Activated effector memory CD4-positive, alpha-beta T cell treated with Interleukin-2 at 50 U/mL for 16 hours (primary cell): ENCODE measurements around the gene CACUL1.
A peak's percentile ranks its signal among the peaks of the same experiment; 100 is the strongest.
"Not testable (repeated sequence)": the region's sequence is repeated elsewhere in the genome, so short reads cannot be mapped to it uniquely, and the experiment has no call there.

Experiments used
- DNase-seq: peaks from one replicate; pipeline ENCODE4 v3.0.0-alpha.2; 2020

CACUL1 gene

DNA sequence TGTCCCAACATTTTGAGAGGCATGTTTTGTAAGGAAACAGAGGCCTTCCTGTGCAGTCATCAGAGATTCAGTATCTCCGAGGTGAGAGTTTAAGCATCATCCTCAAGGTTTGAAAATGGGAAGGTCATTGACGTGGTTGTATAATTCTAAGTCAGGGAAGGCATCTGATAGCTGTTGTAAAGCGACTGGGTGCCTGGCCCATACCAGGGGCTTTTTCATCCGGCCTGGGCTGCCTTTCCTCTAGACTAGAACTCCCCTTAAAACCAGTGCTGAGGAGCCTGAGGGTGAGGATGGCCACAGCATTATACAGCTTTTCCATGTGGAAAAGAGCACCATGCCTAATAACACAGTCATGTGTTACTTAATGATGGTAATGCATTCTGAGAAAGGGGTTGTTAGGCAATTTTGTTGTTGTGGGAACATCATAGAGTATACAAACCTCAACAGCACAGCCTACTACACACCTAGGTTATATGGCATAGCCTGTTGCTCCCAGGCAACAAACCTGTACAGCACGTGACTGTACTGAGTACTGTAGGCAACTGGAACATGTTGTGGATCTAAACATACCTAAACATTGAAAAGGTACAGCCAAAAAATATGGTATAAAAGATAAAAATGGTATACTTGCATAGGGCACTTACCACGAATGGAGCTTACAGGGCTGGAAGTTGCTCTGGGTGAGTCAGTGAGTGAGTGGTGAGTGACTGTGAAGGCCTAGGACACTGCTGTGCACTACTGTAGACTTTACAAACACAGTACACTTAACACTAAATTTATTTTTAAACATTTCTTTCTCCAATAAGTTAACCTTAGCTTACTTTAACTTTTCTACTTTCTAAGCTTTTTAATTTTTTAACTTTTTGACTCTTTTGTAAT, 13.5 kb upstream of the CACUL1 start:
- DNase-seq, result no peak

DNA sequence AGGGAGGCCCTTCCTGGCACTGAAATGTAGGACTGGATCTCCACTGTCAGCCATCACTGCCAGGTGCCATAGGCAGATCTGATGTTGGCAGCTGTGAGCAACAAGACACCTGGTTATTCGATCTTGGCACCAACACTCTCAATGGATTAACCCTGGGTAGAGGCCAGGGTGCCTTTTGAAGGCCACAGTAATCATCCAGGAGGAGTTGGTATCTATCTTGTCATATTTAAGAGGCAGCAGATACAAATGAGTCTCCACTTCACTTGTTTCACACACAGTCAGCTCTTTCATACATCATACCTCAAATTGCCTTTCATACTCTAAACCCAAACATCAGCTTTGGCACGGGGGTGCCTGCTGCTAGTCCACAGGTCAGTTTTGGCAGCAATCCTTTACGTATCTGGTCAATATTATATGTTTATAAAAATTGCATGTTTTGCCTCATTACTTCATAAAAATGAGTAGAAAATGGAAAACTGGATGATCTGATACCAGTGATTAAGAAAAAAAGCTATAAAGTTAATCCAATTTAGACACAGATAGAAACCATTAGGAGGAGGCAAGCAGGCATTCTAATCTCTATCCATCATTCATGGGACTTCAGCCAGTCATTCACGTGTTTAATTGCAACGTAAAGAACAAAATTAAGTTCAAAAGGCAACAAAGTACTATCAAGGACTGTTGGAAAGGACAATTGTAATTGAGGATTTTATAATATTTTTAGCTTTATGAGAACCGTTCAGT, 12.7 kb upstream of the CACUL1 start:
- DNase-seq, result no peak

DNA sequence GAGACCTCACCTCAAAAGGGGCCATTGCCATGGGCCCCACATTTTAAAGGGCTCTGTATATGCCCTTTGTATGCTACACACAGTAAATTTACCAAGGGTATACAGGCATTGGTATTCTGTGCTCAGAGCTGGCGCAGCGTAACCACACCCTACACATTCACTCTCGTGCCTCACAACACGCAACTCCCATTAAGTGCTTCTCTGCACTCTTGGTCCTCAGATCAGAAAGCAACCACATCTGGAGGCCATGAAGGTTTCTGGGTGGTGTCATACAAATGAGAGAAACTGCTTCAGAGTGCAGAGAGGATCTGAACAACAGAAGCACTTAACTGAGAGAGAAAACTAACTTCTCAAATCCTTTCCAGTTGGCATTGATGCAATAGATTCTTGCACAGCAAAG, 9.4 kb upstream of the CACUL1 start:
- DNase-seq, result no peak

DNA sequence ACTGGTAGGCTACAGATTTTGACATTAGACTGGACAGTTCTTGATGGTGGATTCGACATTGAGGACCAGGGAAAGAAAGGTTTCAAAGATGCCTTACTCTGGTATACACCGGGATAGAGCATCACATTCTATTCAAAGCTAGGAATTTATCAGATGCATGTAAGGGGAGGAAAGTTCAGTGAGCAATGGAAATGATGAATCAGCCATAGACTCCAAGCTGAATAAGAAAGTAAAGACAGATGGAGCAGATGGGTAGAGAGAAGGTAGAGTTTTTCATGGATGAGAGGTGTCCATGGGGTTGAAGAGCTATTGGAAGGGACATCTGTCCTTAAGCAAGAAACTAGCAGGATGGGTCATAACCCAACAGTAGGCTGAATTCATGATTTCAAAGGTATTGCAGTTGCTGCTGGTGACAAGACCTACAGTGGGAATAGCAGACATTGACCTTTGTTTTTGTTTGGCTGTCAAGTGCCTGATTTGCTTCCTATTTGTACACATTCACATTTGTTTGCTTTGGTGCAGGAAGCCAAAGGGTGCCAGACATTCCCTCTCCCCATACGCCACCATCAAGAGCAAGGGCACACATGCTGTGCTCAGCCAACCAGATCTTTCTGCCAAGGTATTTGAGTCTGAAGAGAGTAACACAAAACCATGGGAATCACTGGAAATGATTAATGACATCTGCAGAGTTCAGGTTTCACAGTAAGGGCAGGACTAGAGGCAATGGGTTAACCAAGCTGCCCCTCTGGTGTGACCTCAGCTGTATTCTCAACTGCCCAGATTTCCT, 8.6 kb upstream of the CACUL1 start:
- DNase-seq, result no peak

DNA sequence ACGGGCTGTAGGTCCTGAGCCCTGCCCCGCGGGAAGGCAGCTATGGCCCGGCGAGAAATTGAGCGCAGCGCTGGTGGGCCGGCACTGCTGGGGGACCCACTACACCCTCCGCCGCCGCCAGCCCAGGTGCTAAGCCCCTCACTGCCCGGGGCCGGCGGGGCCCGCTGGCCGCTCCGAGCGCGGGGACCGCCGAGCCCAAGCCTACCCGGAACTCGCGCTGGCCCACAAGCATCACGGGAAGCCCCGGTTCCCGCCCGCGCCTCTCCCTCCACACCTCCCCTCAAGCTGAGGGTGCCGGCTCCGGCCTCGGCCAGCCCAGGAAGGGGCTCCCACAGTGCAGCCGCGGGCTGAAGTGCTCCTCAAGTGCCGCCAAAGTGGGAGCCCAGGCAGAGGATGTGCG, 5.5 kb upstream of the CACUL1 start:
- no peak for DNase-seq

DNA sequence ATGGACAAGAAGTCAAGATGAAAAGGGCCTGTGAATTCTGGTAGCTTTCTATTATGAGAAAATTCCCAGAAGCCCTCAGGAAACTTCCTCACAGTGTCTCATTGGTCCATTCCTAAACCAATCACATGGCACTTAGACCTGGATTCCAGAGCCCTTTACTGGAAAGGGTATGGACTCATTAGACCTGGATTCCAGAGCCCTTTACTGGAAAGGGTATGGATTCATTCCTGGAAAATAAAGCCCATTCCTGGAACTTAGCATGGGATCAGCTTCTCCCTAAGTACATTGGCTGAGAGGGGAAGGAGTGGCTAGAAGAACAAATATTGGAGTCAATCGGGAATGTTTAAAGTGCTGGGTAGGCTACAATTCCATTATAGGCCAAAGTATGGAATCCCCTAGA, 3.7 kb upstream of the CACUL1 start:
- no peak for DNase-seq

DNA sequence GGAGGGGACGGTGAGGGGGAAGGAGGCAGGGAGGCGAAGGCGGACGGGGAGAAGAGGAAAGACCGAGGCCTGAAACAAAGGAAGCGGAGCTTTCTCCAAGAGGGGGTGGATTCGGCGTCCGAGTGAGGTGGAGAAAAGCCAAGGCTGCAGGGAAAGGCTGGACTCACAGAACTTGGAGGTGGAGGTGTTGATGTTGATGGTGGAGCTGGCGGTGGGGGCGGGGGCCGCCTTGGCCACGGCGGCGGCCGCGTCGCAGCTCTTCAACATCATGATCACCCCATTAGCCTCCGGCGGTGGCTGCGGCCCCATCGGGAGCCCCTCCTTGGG, 578 bp downstream of the CACUL1 start:
- DNase-seq, result peak; percentile 15

DNA sequence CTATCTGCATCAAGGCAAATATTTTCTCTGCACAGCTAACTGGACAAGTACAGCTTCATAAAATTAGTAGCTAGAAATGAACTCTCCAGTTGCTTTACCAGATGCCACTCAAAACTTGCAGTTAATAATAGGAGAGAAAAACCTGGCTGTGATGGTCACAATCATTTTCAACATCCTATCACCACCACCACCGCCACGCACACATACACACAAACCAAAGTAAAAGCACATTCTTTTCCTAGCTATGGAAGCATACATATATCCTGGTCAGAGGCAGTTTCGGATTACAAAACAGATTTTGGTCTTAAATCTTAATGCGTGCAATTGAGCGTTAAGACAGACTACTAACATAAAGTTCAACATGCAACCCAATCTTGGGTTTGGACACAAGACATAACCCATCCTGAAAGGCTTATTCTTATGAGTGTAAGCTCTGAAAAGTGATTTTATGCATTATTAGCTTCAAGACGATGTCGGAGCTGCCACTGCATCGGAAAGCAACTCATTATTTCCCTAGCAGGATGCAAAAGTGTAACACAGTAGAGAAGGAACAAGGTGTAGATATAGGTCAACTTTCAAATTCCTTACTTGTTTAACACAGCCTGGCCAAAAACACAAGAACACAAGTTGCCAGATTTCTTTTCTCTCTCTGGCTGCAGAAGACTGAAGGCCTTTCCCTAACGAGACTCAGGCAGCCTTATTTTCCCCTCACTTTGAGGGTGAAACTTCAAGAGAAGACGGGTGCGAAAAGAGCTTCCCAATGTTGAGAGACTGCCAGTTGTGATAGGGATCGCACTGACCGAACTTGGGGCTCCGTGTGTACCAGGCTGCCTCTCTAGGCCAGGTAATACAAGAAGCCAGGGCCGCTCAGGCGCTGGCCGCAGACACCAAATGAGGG, 1.2 kb downstream of the CACUL1 start:
- DNase-seq, result no peak

DNA sequence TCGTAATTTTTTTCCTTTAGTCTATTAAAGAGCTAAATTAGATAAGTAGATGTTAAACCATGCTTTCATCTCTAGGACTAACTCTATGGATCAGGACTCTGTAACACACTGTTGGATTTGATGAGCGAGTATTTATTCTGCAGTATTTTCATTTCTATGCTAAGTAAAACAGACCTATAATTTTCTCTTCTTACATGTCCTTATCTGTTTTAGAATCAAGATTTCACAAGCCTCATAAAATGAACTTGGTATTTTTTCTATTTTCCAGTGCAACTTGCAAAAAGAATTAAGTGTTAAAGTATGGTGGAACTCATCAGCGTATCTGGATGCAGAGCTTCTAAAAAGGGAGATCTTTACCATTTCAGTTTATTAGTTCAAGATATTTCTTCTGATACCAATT, 2.4 kb downstream of the CACUL1 start:
- no peak for DNase-seq

DNA sequence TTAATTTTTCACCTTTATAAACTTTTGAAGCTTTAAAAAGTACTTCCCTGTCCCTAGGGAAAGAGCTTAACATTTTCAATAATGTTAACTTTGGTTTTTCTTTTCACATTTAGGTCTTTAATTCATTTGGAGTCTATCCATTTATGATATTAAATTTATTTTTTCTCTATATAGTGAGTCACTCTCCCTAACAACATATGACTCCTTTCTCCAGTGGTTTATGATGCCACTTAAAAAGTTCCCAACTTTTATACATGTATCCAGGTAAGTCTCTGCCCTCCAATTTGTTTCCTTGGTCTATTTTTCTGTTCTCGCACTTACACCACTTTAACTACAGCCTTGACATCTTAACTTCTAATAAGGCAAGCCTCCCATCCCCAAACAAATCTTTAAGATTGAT, 3.5 kb downstream of the CACUL1 start:
- DNase-seq, result no peak

DNA sequence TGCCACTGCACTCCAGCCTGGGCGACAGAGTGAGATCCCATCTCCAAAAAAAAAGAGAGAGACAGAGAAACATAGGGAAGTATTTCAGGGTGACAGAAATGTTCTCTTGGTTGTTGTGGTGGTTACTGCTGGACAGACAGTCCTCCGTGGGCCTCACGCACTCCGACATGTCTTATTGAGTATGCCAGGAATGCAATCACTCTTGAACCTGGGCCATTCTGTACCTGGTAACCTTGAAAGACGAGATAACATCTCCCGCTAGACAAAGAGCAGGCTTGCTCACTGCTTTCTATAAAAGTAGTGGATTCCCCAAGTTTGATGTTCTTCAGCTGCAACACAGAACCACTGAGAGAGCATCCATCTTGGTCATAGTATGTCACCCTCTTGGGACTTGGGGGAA, 6.7 kb downstream of the CACUL1 start:
- no peak for DNase-seq

DNA sequence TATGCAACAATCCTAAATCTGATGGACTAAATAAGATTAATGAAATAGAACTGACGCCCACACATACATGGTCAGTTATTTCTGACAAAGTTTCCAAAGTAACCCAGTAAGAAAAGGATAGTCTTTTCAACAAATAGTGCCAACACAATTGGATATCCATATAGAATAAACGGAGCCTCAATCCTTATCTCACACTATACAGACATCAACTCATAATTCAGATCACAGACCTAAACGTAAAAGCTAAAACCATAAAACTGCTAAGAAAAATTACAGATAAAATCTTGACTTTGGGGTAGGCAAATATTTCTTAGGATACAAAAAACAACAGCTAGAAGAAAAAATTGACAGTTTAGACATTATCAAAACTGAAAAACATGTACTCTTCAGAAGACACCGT, 8.5 kb downstream of the CACUL1 start:
- no peak for DNase-seq

DNA sequence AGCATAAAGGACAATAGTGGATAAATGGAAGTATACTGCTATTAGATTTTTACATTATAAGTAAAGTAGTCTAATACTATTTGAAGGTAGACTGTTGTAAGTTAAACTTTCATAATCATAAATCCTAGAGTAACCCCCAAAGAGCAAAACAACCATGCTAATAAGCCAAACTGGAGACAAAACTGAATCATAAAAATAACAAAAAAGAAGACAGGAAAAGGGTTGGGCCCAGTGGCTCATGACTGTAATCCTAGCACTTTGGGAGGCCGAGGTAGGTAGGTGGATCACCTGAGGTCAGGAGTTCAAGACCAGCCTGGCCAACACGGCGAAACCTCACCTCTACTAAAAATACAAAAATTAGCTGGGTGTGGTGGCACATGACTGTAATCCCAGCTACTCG, 9.7 kb downstream of the CACUL1 start:
- no peak for DNase-seq

DNA sequence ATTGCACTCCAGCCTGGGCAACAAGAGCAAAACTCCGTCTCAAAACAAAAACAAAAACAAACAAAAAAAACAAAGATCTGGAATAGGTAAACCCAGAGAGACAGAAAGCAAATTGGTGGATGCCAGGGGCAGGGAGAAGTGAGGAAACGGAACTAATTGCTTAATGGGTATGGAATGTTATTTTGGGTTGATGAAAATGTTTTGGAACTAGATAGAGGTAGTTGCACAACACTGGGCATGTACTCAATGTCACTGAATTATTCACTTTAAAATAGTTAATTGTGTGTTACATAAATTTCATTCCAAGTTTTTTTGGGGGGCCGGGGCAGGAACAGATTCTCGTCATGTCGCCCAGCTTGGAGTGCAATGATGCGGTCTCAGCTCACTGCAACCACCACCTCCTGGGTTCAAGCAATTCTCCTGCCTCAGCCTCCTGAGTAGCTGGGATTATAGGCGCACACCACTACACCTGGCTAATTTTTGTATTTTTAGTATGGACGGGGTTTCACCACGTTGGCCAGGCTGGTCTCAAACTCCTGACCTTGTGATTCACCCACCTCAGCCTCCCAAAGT, 10.3 kb downstream of the CACUL1 start:
- not testable (repeated sequence) for DNase-seq

DNA sequence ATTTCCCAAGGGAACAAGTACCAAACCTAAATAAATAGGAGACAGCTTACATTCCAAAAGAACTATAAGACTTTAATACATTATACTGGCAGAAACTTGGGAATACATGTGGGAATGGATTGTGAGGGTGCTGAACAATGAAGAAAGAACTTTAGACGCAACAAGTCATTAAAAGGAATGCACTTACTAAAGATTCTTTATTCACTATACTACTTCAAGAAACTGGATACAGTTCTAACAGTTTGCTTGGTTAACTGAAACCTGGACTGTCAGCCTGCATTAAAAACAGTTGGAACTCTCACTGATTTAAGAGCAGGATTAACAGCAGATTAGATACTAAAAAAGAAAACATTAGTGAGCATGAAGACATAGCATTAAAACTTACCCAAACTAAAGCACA, 12.0 kb downstream of the CACUL1 start:
- no peak for DNase-seq

DNA sequence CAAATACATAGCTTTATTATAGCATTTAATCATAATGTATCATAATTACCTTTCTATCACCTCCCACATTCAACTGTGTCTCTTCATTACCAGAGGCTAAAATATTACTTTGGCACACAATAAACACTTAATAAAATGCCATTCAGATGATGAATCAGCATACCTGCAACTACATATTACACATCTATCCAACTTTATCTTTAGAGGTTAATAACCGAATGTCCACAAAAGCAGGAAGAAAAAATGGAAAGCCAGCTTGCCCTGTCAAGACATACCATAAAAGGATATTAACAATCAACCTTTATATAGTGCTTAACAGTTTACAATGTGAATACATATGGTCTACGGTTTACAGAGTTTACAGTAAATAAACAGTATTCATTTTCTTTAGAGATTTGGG, 12.7 kb downstream of the CACUL1 start:
- no peak for DNase-seq

DNA sequence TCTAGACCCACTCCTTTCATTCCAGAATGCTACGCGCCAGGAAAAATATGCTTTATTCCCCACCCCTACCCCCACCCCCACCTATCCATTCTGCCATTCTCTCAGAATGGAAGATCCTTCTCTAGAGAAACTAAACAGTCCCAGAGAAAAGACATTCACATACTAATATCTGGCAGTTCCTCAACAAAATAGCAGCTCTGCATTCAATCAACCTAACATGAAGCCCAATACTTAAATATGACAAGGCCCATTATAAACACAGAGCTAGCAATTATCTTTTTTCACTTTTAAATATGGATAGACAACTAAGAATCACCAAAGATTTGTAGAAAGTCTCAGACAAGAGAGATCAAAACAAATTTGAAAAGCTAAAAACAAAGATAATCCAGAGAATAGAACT, 16.4 kb downstream of the CACUL1 start:
- no peak for DNase-seq

DNA sequence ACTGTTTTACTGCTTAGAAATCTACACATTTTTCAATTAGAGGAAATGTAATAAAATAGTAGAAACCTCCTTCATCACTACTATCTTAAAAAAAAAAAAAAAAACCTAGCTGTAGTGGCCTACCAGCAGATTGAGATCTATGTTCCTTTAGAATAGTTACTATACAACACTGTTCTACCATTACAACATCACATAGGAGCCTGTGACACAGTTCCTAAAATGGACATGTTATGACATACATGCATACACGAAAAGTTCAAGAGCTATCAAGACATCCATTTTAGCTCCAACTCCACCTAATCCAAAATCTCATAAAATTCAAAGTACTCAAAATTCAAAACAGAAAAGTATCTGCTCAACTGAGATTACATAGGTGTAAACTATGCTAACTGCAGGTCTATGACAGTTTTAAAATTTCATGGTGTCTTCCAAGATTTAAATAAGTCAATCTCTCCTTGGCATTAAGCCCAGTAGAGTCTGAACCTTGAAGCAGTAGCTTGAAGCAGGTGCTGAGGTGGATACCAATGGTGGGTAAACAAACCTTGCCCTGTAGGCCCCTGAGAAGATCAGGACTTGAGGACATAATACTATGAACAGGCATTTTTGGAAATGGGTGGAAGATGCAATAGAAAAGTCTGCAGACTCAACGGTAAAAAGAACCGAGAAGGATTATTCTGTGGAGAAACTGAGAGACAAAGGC, 17.0 kb downstream of the CACUL1 start:
- no peak for DNase-seq

DNA sequence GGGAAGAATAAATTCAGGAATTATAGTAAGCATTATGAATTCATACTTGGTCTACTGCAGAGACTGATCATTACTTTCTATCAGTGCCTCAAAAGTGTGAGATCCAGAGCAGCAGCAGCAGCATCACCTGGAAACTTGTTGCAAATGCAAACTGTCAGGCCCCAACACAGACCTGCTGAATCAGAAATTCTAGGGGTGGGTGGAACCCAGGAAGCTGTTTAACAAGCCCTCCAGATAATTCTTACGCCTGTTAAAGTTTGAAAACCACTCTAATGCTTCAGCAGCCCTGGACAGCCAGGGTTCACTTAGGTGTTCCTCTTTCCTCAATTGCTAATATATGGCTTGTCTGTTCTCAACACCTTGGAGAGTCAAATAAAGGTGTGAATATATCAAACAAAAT, 19.5 kb downstream of the CACUL1 start:
- DNase-seq, result no peak

DNA sequence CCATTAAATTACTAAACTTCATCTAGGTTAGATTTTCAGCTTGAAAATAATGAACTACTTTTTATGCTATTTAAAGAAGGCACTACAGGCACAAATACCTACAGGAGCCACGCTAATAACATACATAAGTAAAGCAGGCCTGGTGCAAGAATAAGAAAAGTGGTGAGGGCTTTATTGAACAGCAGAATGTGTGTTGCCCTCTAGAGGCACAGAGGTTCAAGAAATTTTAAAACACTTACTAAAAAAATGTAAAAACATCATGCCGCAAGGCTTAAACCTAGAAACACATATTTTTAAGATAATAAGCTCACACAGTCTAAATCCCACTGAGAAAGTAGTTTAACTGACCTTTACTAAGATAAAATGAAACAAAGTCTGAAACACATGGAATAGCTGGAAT, 20.3 kb downstream of the CACUL1 start:
- DNase-seq, result no peak

DNA sequence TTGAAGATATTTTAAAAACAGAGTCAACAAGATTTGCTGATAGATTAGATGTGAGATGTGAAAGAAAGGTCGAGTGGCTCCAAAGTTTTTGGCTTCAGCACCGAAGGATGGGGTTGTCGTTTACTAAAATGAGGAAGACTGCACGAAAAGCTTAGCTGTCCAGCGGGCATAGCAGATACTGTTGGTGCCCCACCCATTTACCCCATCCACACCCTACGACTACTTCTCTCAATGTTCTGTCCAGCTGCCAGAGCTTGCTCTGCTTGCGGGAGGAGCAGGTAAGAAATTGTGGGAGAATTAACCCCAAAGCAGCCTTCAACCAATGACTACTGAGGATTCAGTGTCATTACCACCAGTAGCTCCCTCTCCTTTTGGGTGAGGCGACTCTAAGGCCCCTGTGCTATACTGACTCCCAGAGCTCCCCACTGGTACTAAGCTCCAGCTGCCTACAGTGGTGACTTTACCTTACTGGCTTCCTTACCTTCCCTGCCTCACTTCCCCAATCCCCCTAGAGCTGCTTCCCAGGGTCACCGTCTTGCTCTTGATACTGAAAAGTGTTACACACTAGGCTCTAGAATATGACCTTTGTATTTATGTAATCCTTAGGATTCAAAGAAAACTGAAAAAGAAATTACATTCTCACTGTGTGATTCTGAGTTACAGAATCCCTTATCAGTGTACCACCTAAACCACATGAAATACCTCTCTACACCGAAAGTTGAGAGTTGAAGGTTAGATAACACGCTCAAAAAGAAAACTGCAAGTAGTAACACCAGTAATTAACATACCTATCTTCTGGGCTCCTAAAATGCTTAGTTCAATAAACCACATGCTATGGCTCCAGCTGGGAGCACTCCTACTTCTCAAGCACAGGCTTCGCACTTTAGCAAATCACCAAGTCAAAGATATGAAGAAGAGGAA, 22.3 kb downstream of the CACUL1 start:
- no peak for DNase-seq
